Smooth muscle cell of bladder (primary cell): ENCODE data around the gene CMTM6. TPM values are rescaled to one million over a fixed set of nuclear protein-coding genes. Genes with fewer than 3 reads are reported as not detected.

Source experiments
- total RNA-seq: library from RNA; depleted of rRNA; stranded (reverse); fragments of >200 nt; gene quantifications from 2 replicates; pipeline ENCODE4 v1.2.3, GENCODE V29; 2014

The CMTM6 gene, protein sequence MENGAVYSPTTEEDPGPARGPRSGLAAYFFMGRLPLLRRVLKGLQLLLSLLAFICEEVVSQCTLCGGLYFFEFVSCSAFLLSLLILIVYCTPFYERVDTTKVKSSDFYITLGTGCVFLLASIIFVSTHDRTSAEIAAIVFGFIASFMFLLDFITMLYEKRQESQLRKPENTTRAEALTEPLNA
- total RNA-seq = 98.5 and 104 TPM in 2 replicates

DNA sequence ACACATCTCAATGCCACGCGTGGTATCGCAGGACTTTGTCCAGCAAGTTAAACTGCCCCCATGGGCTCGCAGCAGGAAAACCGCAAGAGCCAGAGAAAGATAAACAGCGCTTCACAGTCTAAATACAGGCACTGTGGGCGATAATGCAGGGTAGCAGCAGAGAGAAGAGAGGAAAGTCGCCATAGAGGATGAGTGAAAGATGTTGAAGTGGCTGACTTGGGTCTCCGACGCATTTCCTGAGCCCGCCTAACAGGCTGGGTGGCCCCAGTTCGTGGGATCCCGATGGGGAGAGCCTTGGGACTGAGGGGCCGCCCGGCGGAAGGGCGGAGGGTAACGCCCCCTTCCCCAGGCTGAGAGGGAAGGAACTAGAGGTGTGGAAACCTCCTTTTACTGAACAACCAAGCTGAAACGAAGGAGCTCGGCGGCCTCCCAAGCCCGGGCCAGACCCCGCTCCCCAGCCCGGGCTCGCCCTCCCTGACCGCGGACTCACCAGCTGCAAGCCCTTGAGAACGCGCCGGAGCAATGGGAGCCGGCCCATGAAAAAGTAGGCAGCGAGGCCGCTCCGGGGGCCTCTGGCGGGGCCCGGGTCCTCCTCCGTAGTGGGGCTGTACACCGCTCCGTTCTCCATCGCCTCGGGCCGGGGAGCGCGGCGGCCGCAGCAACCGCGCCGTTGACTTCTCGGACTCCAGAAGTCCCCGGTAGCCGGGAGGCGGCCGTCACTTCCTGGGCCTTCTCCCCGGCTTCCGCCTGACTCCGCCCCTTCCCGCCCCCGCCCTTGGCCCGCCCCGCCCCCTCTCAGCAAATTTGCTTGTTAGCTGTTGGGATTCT is at the start of gene CMTM6:
TSS of gene CMTM6 (minus strand) at position 735 of the 828 bp plus-strand sequence. CDS start at position 628, 107 bp downstream.

Other genes starting within 250 kb of the CMTM6 start
- gene CMTM7, start 111.0 kb downstream of the CMTM6 start, total RNA-seq = 2.6 and 3.4 TPM in 2 replicates
- gene DYNC1LI1, start 68.0 kb upstream of the CMTM6 start, total RNA-seq = 28.7 and 28.9 TPM in 2 replicates
- 24.6 and 26.0 TPM in 2 replicates for gene CNOT10, start 182.3 kb upstream of the CMTM6 start, total RNA-seq